ENCODE data around the gene ZBTB4. TPM values are rescaled to one million over a fixed set of nuclear protein-coding genes. Genes with fewer than 3 reads are reported as not detected.

Gene ZBTB4
- total and polyA plus RNA-seq, 9 of the 15 experiments (the other 6 are each of a cell fraction or from before 2014, with no cell fraction given), result 0.92 to 6.9 (median 3.3) TPM

DNA sequence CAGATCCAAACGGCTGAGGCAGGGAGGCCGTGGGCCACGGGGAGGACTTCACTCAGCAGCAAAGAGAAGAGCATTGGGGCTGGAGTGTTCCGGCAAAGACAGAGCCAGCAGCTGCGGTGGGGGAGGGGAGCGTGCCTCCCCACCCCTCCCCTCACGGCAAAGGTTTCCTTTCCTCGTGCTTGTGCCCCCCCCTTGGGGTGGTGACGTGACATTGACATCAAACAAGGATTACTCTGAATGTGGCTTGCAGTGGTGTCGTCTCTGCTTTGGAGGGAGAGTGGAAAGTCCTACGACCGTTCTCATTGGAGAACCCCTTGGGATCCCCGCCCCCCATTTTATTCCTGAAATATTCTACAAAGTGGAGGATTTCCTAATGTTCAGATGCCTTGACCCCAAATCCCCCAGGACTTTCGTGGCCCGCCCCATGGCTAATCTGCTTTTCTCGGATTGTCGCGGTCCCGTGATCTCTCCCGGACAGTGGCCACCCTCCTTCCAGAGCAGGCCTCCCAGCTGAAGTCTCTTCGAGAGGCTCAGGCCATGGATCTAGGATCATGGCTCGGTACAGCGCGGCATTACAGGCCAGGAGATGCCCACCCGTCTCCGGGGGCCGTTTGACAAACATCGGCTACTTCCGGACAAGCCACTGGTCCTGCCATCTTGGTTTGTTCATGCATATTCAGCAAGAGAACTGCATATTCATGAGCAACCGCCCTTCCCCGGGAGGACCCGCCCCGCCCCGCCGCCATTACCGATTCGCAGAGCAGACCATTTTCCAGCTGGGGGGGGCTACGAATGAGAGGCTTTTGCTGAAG is 4.0 kb upstream of the ZBTB4 start (continued):
- TF ChIP-seq, protein P1, sequence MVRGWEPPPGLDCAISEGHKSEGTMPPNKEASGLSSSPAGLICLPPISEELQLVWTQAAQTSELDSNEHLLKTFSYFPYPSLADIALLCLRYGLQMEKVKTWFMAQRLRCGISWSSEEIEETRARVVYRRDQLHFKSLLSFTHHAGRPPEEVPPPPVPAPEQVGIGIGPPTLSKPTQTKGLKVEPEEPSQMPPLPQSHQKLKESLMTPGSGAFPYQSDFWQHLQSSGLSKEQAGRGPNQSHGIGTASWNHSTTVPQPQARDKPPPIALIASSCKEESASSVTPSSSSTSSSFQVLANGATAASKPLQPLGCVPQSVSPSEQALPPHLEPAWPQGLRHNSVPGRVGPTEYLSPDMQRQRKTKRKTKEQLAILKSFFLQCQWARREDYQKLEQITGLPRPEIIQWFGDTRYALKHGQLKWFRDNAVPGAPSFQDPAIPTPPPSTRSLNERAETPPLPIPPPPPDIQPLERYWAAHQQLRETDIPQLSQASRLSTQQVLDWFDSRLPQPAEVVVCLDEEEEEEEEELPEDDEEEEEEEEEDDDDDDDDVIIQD (CRISPR knock-in tag; IDR thresholded peaks at IDR 0.05), result no peak
- TF ChIP-seq FOXA3 (CRISPR knock-in tag; conservative IDR thresholded peaks at IDR 0.05 in 1 of 2, IDR thresholded peaks at IDR 0.05 in 1 of 2) (no peak), ZNF354B (CRISPR knock-in tag; IDR thresholded peaks at IDR 0.05) (no peak), JUNB (CRISPR knock-in tag; conservative IDR thresholded peaks at IDR 0.05) (no peak), TRIM28 (IDR thresholded peaks at IDR 0.05) (no peak), NCOA4 (IDR thresholded peaks at IDR 0.05; ENCODE audit: partially characterized antibody) (no peak), NFE2 (IDR thresholded peaks at IDR 0.05; ENCODE audit: low read depth) (no peak), RBM17 (IDR thresholded peaks at IDR 0.05; ENCODE audit: borderline replicate concordance, low read depth, low read length) (no peak), STAT5A (IDR thresholded peaks at IDR 0.05; ENCODE audit: borderline replicate concordance, low read length) (no peak), ARID1B (IDR thresholded peaks at IDR 0.05) (0 out of 2 replicates have a peak, but pooled peaks have one; percentile 42), NFE2L1 (tag; IDR thresholded peaks at IDR 0.05; ENCODE audit: borderline replicate concordance, low read depth) (no peak), CBFA2T2 (conservative IDR thresholded peaks at IDR 0.05) (0 out of 2 replicates have a peak, but pooled peaks have one; percentile 5), YY1 (IDR thresholded peaks at IDR 0.05; ENCODE audit: borderline replicate concordance in 1 of 3, control insufficient read depth in 1 of 3, extremely low read depth in 1 of 3, insufficient read depth in 3 of 3, insufficient read length in 1 of 3, insufficient replicate concordance in 2 of 3, low read depth in 1 of 3, low read length in 2 of 3) (peak; percentile 61 to 92 (median 87)), NFIC (IDR thresholded peaks at IDR 0.05) (peak; percentile 27; the same call in 1 of the 2 replicates), EP400 (IDR thresholded peaks at IDR 0.05) (peak; percentile 82), MED1 (CRISPR knock-in tag; IDR thresholded peaks at IDR 0.05; ENCODE audit: borderline replicate concordance) (no peak), U2AF1 (optimal IDR thresholded peaks at IDR 0.05; ENCODE audit: low read depth, low read length) (no peak)
- TF ChIP-seq, protein P2, sequence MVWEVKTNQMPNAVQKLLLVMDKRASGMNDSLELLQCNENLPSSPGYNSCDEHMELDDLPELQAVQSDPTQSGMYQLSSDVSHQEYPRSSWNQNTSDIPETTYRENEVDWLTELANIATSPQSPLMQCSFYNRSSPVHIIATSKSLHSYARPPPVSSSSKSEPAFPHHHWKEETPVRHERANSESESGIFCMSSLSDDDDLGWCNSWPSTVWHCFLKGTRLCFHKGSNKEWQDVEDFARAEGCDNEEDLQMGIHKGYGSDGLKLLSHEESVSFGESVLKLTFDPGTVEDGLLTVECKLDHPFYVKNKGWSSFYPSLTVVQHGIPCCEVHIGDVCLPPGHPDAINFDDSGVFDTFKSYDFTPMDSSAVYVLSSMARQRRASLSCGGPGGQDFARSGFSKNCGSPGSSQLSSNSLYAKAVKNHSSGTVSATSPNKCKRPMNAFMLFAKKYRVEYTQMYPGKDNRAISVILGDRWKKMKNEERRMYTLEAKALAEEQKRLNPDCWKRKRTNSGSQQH (CRISPR knock-in tag; IDR thresholded peaks at IDR 0.05), result peak; percentile 71; the same call in 1 of the 2 replicates
- TF ChIP-seq, protein P3, sequence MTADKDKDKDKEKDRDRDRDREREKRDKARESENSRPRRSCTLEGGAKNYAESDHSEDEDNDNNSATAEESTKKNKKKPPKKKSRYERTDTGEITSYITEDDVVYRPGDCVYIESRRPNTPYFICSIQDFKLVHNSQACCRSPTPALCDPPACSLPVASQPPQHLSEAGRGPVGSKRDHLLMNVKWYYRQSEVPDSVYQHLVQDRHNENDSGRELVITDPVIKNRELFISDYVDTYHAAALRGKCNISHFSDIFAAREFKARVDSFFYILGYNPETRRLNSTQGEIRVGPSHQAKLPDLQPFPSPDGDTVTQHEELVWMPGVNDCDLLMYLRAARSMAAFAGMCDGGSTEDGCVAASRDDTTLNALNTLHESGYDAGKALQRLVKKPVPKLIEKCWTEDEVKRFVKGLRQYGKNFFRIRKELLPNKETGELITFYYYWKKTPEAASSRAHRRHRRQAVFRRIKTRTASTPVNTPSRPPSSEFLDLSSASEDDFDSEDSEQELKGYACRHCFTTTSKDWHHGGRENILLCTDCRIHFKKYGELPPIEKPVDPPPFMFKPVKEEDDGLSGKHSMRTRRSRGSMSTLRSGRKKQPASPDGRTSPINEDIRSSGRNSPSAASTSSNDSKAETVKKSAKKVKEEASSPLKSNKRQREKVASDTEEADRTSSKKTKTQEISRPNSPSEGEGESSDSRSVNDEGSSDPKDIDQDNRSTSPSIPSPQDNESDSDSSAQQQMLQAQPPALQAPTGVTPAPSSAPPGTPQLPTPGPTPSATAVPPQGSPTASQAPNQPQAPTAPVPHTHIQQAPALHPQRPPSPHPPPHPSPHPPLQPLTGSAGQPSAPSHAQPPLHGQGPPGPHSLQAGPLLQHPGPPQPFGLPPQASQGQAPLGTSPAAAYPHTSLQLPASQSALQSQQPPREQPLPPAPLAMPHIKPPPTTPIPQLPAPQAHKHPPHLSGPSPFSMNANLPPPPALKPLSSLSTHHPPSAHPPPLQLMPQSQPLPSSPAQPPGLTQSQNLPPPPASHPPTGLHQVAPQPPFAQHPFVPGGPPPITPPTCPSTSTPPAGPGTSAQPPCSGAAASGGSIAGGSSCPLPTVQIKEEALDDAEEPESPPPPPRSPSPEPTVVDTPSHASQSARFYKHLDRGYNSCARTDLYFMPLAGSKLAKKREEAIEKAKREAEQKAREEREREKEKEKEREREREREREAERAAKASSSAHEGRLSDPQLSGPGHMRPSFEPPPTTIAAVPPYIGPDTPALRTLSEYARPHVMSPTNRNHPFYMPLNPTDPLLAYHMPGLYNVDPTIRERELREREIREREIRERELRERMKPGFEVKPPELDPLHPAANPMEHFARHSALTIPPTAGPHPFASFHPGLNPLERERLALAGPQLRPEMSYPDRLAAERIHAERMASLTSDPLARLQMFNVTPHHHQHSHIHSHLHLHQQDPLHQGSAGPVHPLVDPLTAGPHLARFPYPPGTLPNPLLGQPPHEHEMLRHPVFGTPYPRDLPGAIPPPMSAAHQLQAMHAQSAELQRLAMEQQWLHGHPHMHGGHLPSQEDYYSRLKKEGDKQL (CRISPR knock-in tag; IDR thresholded peaks at IDR 0.05; ENCODE audit: borderline replicate concordance), result no peak
